ENCODE data around the gene SIRPB2. TPM values are rescaled to one million over a fixed set of nuclear protein-coding genes. Genes with fewer than 3 reads are reported as not detected.

Gene SIRPB2
- total and polyA plus RNA-seq, 2 donors (not counting 3 experiments of a cell fraction or from before 2014, with no cell fraction given), result 9.5 to 19.7 TPM

DNA sequence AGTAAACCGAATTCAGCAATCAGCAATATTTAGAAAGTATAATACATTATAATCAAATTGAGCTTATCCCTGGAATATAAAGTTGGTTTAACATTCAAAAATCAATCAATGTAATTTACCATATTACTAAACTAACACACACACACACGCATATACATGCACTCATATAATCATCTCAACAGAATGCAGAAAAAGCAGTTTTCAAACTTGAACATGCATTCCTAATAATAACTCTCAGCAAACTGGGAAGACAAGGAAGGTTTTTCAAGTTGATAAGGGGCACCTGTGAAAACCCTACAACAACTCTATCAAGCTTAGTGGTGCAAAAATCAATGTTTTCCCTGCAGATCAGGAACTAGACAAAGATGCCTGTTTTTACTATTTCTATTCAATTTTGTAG lies 4.7 kb downstream of the SIRPB2 start:
- intact Hi-C loops (cut with micrococcal nuclease), result no loop called here
- H3K79me2 ChIP-seq (ENCODE audit: control insufficient read depth, insufficient read depth, low read length), result no peaks in the 10 kb centered on the region
- peaks cover 17% of the 10 kb centered on the region for H3K4me1 ChIP-seq (ENCODE audit: control insufficient read depth, extremely low read depth, insufficient read depth, low read length)
- dilution Hi-C loops (cut with MboI; ENCODE audit: extremely low pct_ligation_motif_present, low sequenced_read_pairs), result no loop called here
- no peak overlapping the region for H3K9ac ChIP-seq (replicated peaks; ENCODE audit: extremely low read depth, insufficient read depth, low read length)
- no peak overlapping the region for H3K4me3 ChIP-seq (replicated peaks in 1 of 3; ENCODE audit: insufficient read depth in 1 of 3, low read depth in 1 of 3, low read length in 3 of 3)
- DNase-seq (ENCODE audit: low read depth, low spot score) (no peak), FAIRE-seq (no peak)
- no peak overlapping the region for H3K27ac ChIP-seq (ENCODE audit: insufficient read depth, low read depth, low read length)
- ChIA-PET CTCF (interaction anchor here (1.2 to 3.1 kb wide), 3 partner anchors 9 to 17 kb away, joined by 3 to 27 read pairs (median 3); no protein-coding TSS in a partner anchor), POLR2A (no interaction called here)
- H3K9me3 ChIP-seq (replicated peaks; ENCODE audit: control insufficient read depth, insufficient read depth, low read length), result no peaks in the 10 kb centered on the region
- no peaks in the 10 kb centered on the region for H3K27me3 ChIP-seq (ENCODE audit: control insufficient read depth in 2 of 2, insufficient read depth in 2 of 2, low read length in 2 of 2)
- no TSS peak for BruUV-seq (replicated peaks)
- H3K36me3 ChIP-seq (ENCODE audit: control insufficient read depth in 2 of 2, extremely low read depth in 1 of 2, insufficient read depth in 2 of 2, low read length in 2 of 2), result no peaks in the 10 kb centered on the region
- H3K4me2 ChIP-seq (ENCODE audit: insufficient read depth, low read length), result no peak overlapping the region
- no peak for TF ChIP-seq FOS (IDR thresholded peaks at IDR 0.05; ENCODE audit: borderline replicate concordance, insufficient read depth, low read length)
- TF ChIP-seq MAX (IDR thresholded peaks at IDR 0.05; ENCODE audit: insufficient read depth, insufficient read length), result no peak
- no peak for TF ChIP-seq POLR2AphosphoS5 (IDR thresholded peaks at IDR 0.05; ENCODE audit: insufficient read depth, low read depth, low read length)
- TF ChIP-seq GATA2 (IDR thresholded peaks at IDR 0.05; ENCODE audit: insufficient read depth, insufficient read length, low read depth, low read length), result no peak
- no peak for TF ChIP-seq POLR2A (IDR thresholded peaks at IDR 0.05; ENCODE audit: low read depth, low read length)
- TF ChIP-seq, protein P1, sequence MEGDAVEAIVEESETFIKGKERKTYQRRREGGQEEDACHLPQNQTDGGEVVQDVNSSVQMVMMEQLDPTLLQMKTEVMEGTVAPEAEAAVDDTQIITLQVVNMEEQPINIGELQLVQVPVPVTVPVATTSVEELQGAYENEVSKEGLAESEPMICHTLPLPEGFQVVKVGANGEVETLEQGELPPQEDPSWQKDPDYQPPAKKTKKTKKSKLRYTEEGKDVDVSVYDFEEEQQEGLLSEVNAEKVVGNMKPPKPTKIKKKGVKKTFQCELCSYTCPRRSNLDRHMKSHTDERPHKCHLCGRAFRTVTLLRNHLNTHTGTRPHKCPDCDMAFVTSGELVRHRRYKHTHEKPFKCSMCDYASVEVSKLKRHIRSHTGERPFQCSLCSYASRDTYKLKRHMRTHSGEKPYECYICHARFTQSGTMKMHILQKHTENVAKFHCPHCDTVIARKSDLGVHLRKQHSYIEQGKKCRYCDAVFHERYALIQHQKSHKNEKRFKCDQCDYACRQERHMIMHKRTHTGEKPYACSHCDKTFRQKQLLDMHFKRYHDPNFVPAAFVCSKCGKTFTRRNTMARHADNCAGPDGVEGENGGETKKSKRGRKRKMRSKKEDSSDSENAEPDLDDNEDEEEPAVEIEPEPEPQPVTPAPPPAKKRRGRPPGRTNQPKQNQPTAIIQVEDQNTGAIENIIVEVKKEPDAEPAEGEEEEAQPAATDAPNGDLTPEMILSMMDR (IDR thresholded peaks at IDR 0.05; ENCODE audit: extremely low read depth in 1 of 2, insufficient read depth in 1 of 2, low read depth in 1 of 2, low read length in 2 of 2), result no peak
- H4K20me1 ChIP-seq (replicated peaks; ENCODE audit: control insufficient read depth, extremely low read depth, insufficient read depth, low read length), result no peaks in the 10 kb centered on the region
- H2AFZ ChIP-seq (ENCODE audit: low read depth, low read length), result no peak overlapping the region
- H3K9me1 ChIP-seq (replicated peaks; ENCODE audit: control insufficient read depth, extremely low read depth, insufficient read depth, low read length), result no peaks in the 10 kb centered on the region

Data from endothelial cell of umbilical vein (primary cell).